ENCODE measurements around the gene VPS37B.
"Not testable (repeated sequence)": the region's sequence is repeated elsewhere in the genome, so short reads cannot be mapped to it uniquely, and the experiment has no call there.

The VPS37B gene

GRCh38 chr12:122908915-122909314, 13.0 kb upstream of the VPS37B start:
- no peak for DNase-seq (ENCODE audit: low read depth in 2 of 2)

- DNase-seq (ENCODE audit: low read depth in 2 of 2) = not testable (repeated sequence)
Observed at GRCh38 chr12:122905258-122905657, 9.3 kb upstream of the VPS37B start.

- DNase-seq (ENCODE audit: low read depth in 2 of 2) = no peak
Observed at GRCh38 chr12:122903693-122904034, 7.7 kb upstream of the VPS37B start.

GRCh38 chr12:122902854-122903692, 7.1 kb upstream of the VPS37B start:
- no peak for DNase-seq (ENCODE audit: low read depth in 2 of 2)

GRCh38 chr12:122899887-122900286, 4.0 kb upstream of the VPS37B start:
- no peak for DNase-seq (ENCODE audit: low read depth in 2 of 2)

GRCh38 chr12:122896662-122897061, 738 bp upstream of the VPS37B start:
- DNase-seq (ENCODE audit: low read depth in 2 of 2) = no peak

GRCh38 chr12:122895320-122895703, 612 bp downstream of the VPS37B start:
- DNase-seq (ENCODE audit: low read depth in 2 of 2) = no peak

GRCh38 chr12:122894193-122895121, 1.5 kb downstream of the VPS37B start:
- no peak for DNase-seq (ENCODE audit: low read depth in 2 of 2)

- DNase-seq (ENCODE audit: low read depth in 2 of 2) = no peak
Observed at GRCh38 chr12:122893208-122894153, 2.4 kb downstream of the VPS37B start.

GRCh38 chr12:122892724-122893123, 3.2 kb downstream of the VPS37B start:
- not testable (repeated sequence) for DNase-seq (ENCODE audit: low read depth in 2 of 2)

GRCh38 chr12:122891661-122892525, 4.0 kb downstream of the VPS37B start:
- DNase-seq (ENCODE audit: low read depth in 2 of 2) = no peak

- DNase-seq (ENCODE audit: low read depth in 2 of 2) = no peak
Observed at GRCh38 chr12:122889761-122890520, 6.0 kb downstream of the VPS37B start.

GRCh38 chr12:122888232-122888752, 7.6 kb downstream of the VPS37B start:
- no peak for DNase-seq (ENCODE audit: low read depth in 2 of 2)

- DNase-seq (ENCODE audit: low read depth in 2 of 2) = no peak
Observed at GRCh38 chr12:122887819-122888212, 8.1 kb downstream of the VPS37B start.

GRCh38 chr12:122886851-122887818, 8.8 kb downstream of the VPS37B start:
- no peak for DNase-seq (ENCODE audit: low read depth in 2 of 2)

- no peak for DNase-seq (ENCODE audit: low read depth in 2 of 2)
Observed at GRCh38 chr12:122886161-122886560, 9.8 kb downstream of the VPS37B start.

GRCh38 chr12:122884860-122885259, 11.1 kb downstream of the VPS37B start:
- no peak for DNase-seq (ENCODE audit: low read depth in 2 of 2)

GRCh38 chr12:122884091-122884826, 11.7 kb downstream of the VPS37B start:
- DNase-seq (ENCODE audit: low read depth in 2 of 2) = no peak
